ENCODE data around the gene TAMM41. TPM values are rescaled to one million over a fixed set of nuclear protein-coding genes. Genes with fewer than 3 reads are reported as not detected.

Gene TAMM41
- total RNA-seq, 1 donor = 8.7 TPM

DNA sequence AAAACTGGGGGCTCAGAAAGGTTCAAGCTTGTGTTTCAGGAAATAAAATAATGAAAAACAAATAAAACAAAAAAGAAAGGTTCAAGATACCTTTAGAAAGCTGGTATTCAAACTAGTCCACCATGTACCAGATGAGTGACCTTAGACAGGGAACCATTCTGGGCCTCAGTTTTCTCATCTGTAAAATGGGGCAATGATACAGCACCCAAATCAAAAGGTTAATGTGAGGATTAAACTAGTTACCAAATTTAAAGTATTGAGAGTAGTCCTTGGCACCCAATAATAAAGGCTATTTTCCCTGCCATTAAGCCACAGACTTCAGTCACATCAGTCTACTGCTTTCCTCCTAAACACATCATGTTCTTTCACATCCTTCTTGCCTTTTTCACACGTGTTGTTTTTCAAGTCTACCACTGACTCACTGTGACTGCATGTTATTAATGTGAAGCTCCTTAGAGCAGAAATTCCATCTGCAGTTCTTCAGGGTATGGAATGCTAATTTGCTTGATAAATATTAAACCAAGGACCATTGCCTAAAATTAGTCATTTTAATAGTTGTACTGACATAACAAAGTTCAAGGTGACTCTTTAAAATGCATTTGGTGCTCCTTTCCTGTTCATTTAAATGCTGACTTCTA is 19.9 kb downstream of the TAMM41 start:
- Histone ChIP-seq H3K27ac (ENCODE audit: low read depth, low read length) (no peak overlapping the region), H3K79me2 (ENCODE audit: insufficient read depth, low read length) (no peaks in the 10 kb centered on the region), H3K27me3 (ENCODE audit: insufficient read depth, low read length) (no peaks in the 10 kb centered on the region), H3K4me2 (ENCODE audit: insufficient read depth, low read length) (no peak overlapping the region), H2AFZ (ENCODE audit: low read length) (no peak overlapping the region), H3K4me3 (ENCODE audit: insufficient read depth, low read length) (no peak overlapping the region), H4K20me1 (ENCODE audit: insufficient read depth, low read length) (peaks cover 2% of the 10 kb centered on the region), H3K36me3 (ENCODE audit: insufficient read depth, low read length) (peaks cover 77% of the 10 kb centered on the region), H3K4me1 (ENCODE audit: insufficient read depth, low read length) (no peaks in the 10 kb centered on the region), H3K9me3 (ENCODE audit: low read depth, low read length) (no peaks in the 10 kb centered on the region)
- no peak for DNase-seq (ENCODE audit: insufficient read length, low spot score, missing footprints)
- TF ChIP-seq, protein P1, sequence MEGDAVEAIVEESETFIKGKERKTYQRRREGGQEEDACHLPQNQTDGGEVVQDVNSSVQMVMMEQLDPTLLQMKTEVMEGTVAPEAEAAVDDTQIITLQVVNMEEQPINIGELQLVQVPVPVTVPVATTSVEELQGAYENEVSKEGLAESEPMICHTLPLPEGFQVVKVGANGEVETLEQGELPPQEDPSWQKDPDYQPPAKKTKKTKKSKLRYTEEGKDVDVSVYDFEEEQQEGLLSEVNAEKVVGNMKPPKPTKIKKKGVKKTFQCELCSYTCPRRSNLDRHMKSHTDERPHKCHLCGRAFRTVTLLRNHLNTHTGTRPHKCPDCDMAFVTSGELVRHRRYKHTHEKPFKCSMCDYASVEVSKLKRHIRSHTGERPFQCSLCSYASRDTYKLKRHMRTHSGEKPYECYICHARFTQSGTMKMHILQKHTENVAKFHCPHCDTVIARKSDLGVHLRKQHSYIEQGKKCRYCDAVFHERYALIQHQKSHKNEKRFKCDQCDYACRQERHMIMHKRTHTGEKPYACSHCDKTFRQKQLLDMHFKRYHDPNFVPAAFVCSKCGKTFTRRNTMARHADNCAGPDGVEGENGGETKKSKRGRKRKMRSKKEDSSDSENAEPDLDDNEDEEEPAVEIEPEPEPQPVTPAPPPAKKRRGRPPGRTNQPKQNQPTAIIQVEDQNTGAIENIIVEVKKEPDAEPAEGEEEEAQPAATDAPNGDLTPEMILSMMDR (IDR thresholded peaks at IDR 0.05; ENCODE audit: extremely low read depth, low read depth, low read length) = no peak

DNA sequence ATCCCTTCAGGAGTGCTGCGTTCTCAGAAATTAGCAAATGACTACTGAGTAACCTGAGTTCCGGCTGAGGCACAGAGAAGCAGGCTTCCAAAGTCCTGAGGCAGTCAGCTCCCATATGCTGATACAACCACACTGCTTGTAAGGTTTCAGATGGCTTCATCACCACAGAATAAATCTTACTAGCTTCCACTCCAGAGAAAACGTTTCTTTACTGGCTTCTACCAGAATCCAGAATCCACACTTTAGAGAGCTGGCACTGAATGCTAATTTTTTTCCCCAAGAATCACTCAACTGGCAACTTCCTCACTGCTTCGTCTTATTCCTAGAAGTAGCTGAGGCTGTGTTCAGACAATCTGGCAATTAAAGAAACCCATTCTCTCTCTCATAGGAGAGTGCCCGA is 21.4 kb downstream of the TAMM41 start:
- Histone ChIP-seq H4K20me1 (ENCODE audit: insufficient read depth, low read length) (peaks cover 2% of the 10 kb centered on the region), H3K9me3 (ENCODE audit: low read depth, low read length) (no peaks in the 10 kb centered on the region)
- TF ChIP-seq, protein P1 (IDR thresholded peaks at IDR 0.05; ENCODE audit: extremely low read depth, low read depth, low read length) = no peak

DNA sequence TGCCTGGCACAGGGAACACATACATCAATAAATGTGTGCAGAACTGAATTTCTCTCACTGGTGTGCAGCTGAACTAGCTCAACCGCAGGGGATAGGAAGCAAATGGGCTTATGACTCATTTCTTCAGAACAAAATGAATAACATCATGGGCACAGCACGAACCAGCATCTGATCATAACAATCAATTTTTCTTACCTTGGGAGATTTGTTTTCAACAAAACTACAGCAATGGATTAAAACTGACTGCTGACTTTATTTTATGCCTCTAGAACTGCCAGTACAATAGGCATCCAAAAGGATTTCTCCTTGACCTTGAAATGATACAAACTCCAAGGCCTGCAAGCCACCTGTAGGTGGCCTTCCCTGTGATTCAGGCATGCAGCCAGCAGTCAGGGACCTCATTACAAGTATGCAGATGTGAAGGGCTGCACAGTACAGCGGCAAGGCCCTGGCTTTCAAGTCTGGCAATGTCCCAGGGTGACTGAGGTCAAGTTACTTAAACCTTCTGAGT is 26.1 kb downstream of the TAMM41 start:
- DNase-seq (ENCODE audit: insufficient read length, low spot score, missing footprints) = no peak

More for the DNA sequence above, 21.4 kb downstream of the TAMM41 start:
- Histone ChIP-seq H3K4me1 (ENCODE audit: insufficient read depth, low read length) (no peaks in the 10 kb centered on the region), H3K79me2 (ENCODE audit: insufficient read depth, low read length) (no peaks in the 10 kb centered on the region), H3K36me3 (ENCODE audit: insufficient read depth, low read length) (peaks cover 77% of the 10 kb centered on the region), H2AFZ (ENCODE audit: low read length) (no peak overlapping the region), H3K27me3 (ENCODE audit: insufficient read depth, low read length) (no peaks in the 10 kb centered on the region), H3K27ac (ENCODE audit: low read depth, low read length) (no peak overlapping the region), H3K4me3 (ENCODE audit: insufficient read depth, low read length) (no peak overlapping the region), H3K4me2 (ENCODE audit: insufficient read depth, low read length) (no peak overlapping the region)
- DNase-seq (ENCODE audit: insufficient read length, low spot score, missing footprints) = no peak

DNA sequence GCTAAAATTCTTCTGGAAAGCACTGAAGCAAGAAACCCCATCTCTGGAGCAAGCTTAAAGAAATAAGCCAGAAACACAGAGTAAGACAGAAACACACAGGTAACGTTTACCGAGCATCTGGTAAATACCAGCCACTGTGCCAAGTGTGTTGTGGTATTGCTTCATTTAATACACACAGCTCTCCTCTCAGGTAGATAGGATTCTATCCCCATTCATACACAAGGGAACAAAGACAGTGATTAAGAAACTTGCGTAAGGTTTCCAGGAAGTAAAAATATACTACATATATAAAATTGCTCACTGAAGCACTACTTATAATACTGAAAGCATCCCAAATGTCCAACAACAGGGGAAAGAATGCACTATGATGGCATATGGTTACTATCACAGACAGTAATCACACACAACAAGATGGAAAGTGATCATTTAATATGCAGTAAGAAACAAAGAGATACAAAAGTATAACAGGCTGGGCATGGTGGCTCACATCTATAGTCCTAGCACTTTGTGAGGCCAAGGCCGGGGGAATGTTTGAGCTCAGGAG is 27.5 kb downstream of the TAMM41 start:
- Histone ChIP-seq H3K36me3 (ENCODE audit: insufficient read depth, low read length) (peaks cover 40% of the 10 kb centered on the region), H3K79me2 (ENCODE audit: insufficient read depth, low read length) (no peaks in the 10 kb centered on the region), H3K4me1 (ENCODE audit: insufficient read depth, low read length) (no peaks in the 10 kb centered on the region), H4K20me1 (ENCODE audit: insufficient read depth, low read length) (no peaks in the 10 kb centered on the region), H2AFZ (ENCODE audit: low read length) (no peak overlapping the region), H3K27me3 (ENCODE audit: insufficient read depth, low read length) (no peaks in the 10 kb centered on the region), H3K4me3 (ENCODE audit: insufficient read depth, low read length) (no peak overlapping the region), H3K9me3 (ENCODE audit: low read depth, low read length) (no peaks in the 10 kb centered on the region), H3K27ac (ENCODE audit: low read depth, low read length) (no peak overlapping the region), H3K4me2 (ENCODE audit: insufficient read depth, low read length) (no peak overlapping the region)
- TF ChIP-seq, protein P1 (IDR thresholded peaks at IDR 0.05; ENCODE audit: extremely low read depth, low read depth, low read length) = no peak
- no peak for DNase-seq (ENCODE audit: insufficient read length, low spot score, missing footprints)

More for the DNA sequence above, 26.1 kb downstream of the TAMM41 start:
- Histone ChIP-seq H3K79me2 (ENCODE audit: insufficient read depth, low read length) (no peaks in the 10 kb centered on the region), H3K4me3 (ENCODE audit: insufficient read depth, low read length) (no peak overlapping the region), H3K4me1 (ENCODE audit: insufficient read depth, low read length) (no peaks in the 10 kb centered on the region), H4K20me1 (ENCODE audit: insufficient read depth, low read length) (no peaks in the 10 kb centered on the region), H2AFZ (ENCODE audit: low read length) (no peak overlapping the region), H3K27me3 (ENCODE audit: insufficient read depth, low read length) (no peaks in the 10 kb centered on the region), H3K36me3 (ENCODE audit: insufficient read depth, low read length) (peaks cover 50% of the 10 kb centered on the region), H3K9me3 (ENCODE audit: low read depth, low read length) (no peaks in the 10 kb centered on the region), H3K27ac (ENCODE audit: low read depth, low read length) (no peak overlapping the region), H3K4me2 (ENCODE audit: insufficient read depth, low read length) (no peak overlapping the region)
- TF ChIP-seq, protein P1 (IDR thresholded peaks at IDR 0.05; ENCODE audit: extremely low read depth, low read depth, low read length) = no peak
